Neural crest cell (in vitro differentiated cells): ENCODE results near the gene NFE2L1. TPM values are rescaled to one million over a fixed set of nuclear protein-coding genes. Genes with fewer than 3 reads are reported as not detected.

Source experiments
- DNase-seq: peaks from one replicate; pipeline ENCODE4 v3.0.0; 2021; ENCODE audit warnings: low read depth, mixed read lengths, low spot score
- H3K27ac Mint-ChIP-seq: one replicate; pipeline ENCODE4 v1.8.0; 2021; ENCODE audit warnings: mild to moderate bottlenecking, mixed read lengths; ENCODE audit not compliant: unreplicated experiment
- H3K27me3 Mint-ChIP-seq: 2 replicates; pipeline ENCODE4 v1.8.0; 2021; ENCODE audit warnings: low read depth, mild to moderate bottlenecking, mixed read lengths
- H3K36me3 Mint-ChIP-seq: 2 replicates; pipeline ENCODE4 v1.8.0; 2021; ENCODE audit warnings: low read depth, mild to moderate bottlenecking, mixed read lengths
- H3K4me1 Mint-ChIP-seq: 2 replicates; pipeline ENCODE4 v1.8.0; 2021; ENCODE audit warnings: mixed read lengths
- H3K4me3 Mint-ChIP-seq: one replicate; pipeline ENCODE4 v1.8.0; 2021; ENCODE audit warnings: mild to moderate bottlenecking, mixed read lengths
- H3K9me3 Mint-ChIP-seq: 2 replicates; pipeline ENCODE4 v1.8.0; 2021; ENCODE audit warnings: mixed read lengths
- CTCF ChIP-seq: fragments of 200-600 bp; sonication (generic); conservative IDR thresholded peaks from 2 replicates; pipeline ENCODE4 v1.5.0; 2021; ENCODE audit warnings: antibody characterized with exemption, mild to moderate bottlenecking
- total RNA-seq: library from RNA; stranded (reverse); gene quantifications from 2 replicates; pipeline ENCODE4 v1.2.1, GENCODE V29; 2021

The NFE2L1 gene
- total RNA-seq, 1 donor from 2014 or later: 121 TPM

GRCh38 chr17:48051706-48052486, 3.7 kb downstream of the NFE2L1 start:
- H3K27ac Mint-ChIP-seq: peak overlapping the region; percentile 78

GRCh38 chr17:48052956-48053757, 5.0 kb downstream of the NFE2L1 start:
- no peak for DNase-seq
- TF ChIP-seq CTCF: no peak
- no peaks in the 10 kb centered on the region for H3K27me3 Mint-ChIP-seq
- H3K27ac Mint-ChIP-seq: peak overlapping the region; percentile 27
- peaks cover 76% of the 10 kb centered on the region for H3K4me1 Mint-ChIP-seq
- no peaks in the 10 kb centered on the region for H3K9me3 Mint-ChIP-seq
- peak overlapping the region; percentile 86 for H3K4me3 Mint-ChIP-seq
- H3K36me3 Mint-ChIP-seq: peaks cover 14% of the 10 kb centered on the region

More at GRCh38 chr17:48051706-48052486, 3.7 kb downstream of the NFE2L1 start:
- peak overlapping the region; percentile 86 for H3K4me3 Mint-ChIP-seq
- peaks cover 12% of the 10 kb centered on the region for H3K36me3 Mint-ChIP-seq
- no peak for DNase-seq
- H3K9me3 Mint-ChIP-seq: no peaks in the 10 kb centered on the region
- H3K4me1 Mint-ChIP-seq: peaks cover 85% of the 10 kb centered on the region
- no peak for TF ChIP-seq CTCF
- H3K27me3 Mint-ChIP-seq: no peaks in the 10 kb centered on the region

GRCh38 chr17:48053758-48054237, 5.6 kb downstream of the NFE2L1 start:
- Mint-ChIP-seq H3K27ac (peak overlapping the region; percentile 43), H3K27me3 (no peaks in the 10 kb centered on the region), H3K4me1 (peaks cover 74% of the 10 kb centered on the region), H3K4me3 (peak overlapping the region; percentile 86), H3K36me3 (peaks cover 16% of the 10 kb centered on the region), H3K9me3 (no peaks in the 10 kb centered on the region)
- no peak for DNase-seq
- TF ChIP-seq CTCF: no peak

- peaks cover 67% of the 10 kb centered on the region for H3K4me1 Mint-ChIP-seq
- no peaks in the 10 kb centered on the region for H3K9me3 Mint-ChIP-seq
- peaks cover 19% of the 10 kb centered on the region for H3K36me3 Mint-ChIP-seq
- TF ChIP-seq CTCF: no peak
- H3K4me3 Mint-ChIP-seq: peak overlapping the region; percentile 86
- H3K27ac Mint-ChIP-seq: no peak overlapping the region
- H3K27me3 Mint-ChIP-seq: no peaks in the 10 kb centered on the region
- peak; percentile 75 for DNase-seq
Measured at GRCh38 chr17:48054238-48055185, 6.4 kb downstream of the NFE2L1 start.
